HepG2 (cell line): ENCODE results near the gene NRK. TPM values are rescaled to one million over a fixed set of nuclear protein-coding genes. Genes with fewer than 3 reads are reported as not detected.

Experiments used
- ATF5 ChIP-seq: sonication (generic); formaldehyde crosslinking; IDR thresholded peaks from 2 replicates; pipeline ENCODE4 v1.4.0; 2020; ENCODE audit warnings: mild to moderate bottlenecking, low read depth, missing genetic modification reagents
- ATF6 ChIP-seq: sonication (generic); formaldehyde crosslinking; conservative IDR thresholded peaks from 2 replicates; pipeline ENCODE4 v1.4.0; 2020; ENCODE audit warnings: missing genetic modification reagents
- ATRX ChIP-seq: sonication (generic); formaldehyde crosslinking; IDR thresholded peaks from 2 replicates; pipeline ENCODE4 v1.4.0; 2020; ENCODE audit warnings: missing genetic modification reagents, borderline replicate concordance
- CENPBD1 ChIP-seq: sonication (generic); formaldehyde crosslinking; IDR thresholded peaks from 2 replicates; pipeline ENCODE4 v1.8.0; 2022; ENCODE audit warnings: missing genetic modification reagents, low read depth, mild to moderate bottlenecking, borderline replicate concordance
- EEA1 ChIP-seq: sonication (generic); formaldehyde crosslinking; IDR thresholded peaks from 2 replicates; pipeline ENCODE4 v1.5.1; 2020; ENCODE audit warnings: mild to moderate bottlenecking, missing genetic modification reagents, borderline replicate concordance
- FOXA3 ChIP-seq: IDR thresholded peaks from 2 replicates; pipeline ENCODE4 v1.6.1; 2016; ENCODE audit warnings: missing genetic modification reagents, missing compliant biosample characterization
- GLMP ChIP-seq: sonication (generic); formaldehyde crosslinking; IDR thresholded peaks from 2 replicates; pipeline ENCODE4 v1.9.0; 2021; ENCODE audit warnings: missing genetic modification reagents, mild to moderate bottlenecking, borderline replicate concordance
- HINFP ChIP-seq: sonication (generic); formaldehyde crosslinking; IDR thresholded peaks from 2 replicates; pipeline ENCODE4 v1.4.0; 2020; ENCODE audit warnings: low read depth, mild to moderate bottlenecking, missing genetic modification reagents
- HOXA9 ChIP-seq: sonication (generic); formaldehyde crosslinking; IDR thresholded peaks from 2 replicates; pipeline ENCODE4 v1.8.1; 2022; ENCODE audit warnings: missing genetic modification reagents, mild to moderate bottlenecking, moderate library complexity, borderline replicate concordance
- KDM3A ChIP-seq: IDR thresholded peaks from 2 replicates; pipeline ENCODE4 v1.6.1; 2018; ENCODE audit warnings: low read depth, missing compliant biosample characterization
- MEF2D ChIP-seq: sonication (generic); formaldehyde crosslinking; IDR thresholded peaks from 2 replicates; pipeline ENCODE4 v1.5.1; 2020; ENCODE audit warnings: mild to moderate bottlenecking, missing genetic modification reagents
- TFE3 ChIP-seq: IDR thresholded peaks from 2 replicates; pipeline ENCODE4 v1.6.1; 2016
- ZNF17 ChIP-seq: sonication (generic); formaldehyde crosslinking; IDR thresholded peaks from 2 replicates; pipeline ENCODE4 v1.5.0; 2020; ENCODE audit warnings: mild to moderate bottlenecking, missing genetic modification reagents
- ZNF180 ChIP-seq: sonication (generic); formaldehyde crosslinking; IDR thresholded peaks from 2 replicates; pipeline ENCODE4 v1.4.0; 2020; ENCODE audit warnings: low read depth, missing genetic modification reagents, borderline replicate concordance
- ZNF225 ChIP-seq: sonication (generic); formaldehyde crosslinking; IDR thresholded peaks from 2 replicates; pipeline ENCODE4 v1.4.0; 2020; ENCODE audit warnings: mild to moderate bottlenecking, missing genetic modification reagents
- ZNF253 ChIP-seq: sonication (generic); formaldehyde crosslinking; IDR thresholded peaks from 2 replicates; pipeline ENCODE4 v1.8.0; 2022; ENCODE audit warnings: mild to moderate bottlenecking, missing genetic modification reagents, borderline replicate concordance
- ZNF33B ChIP-seq: sonication (generic); formaldehyde crosslinking; IDR thresholded peaks from 2 replicates; pipeline ENCODE4 v1.5.1; 2020; ENCODE audit warnings: mild to moderate bottlenecking, missing genetic modification reagents
- ZNF570 ChIP-seq: sonication (generic); formaldehyde crosslinking; IDR thresholded peaks from 2 replicates; pipeline ENCODE4 v1.4.0; 2020; ENCODE audit warnings: mild to moderate bottlenecking, missing genetic modification reagents, borderline replicate concordance
- polyA plus RNA-seq, 8 experiments: library from polyadenylated mRNA; depleted of rRNA in 3 of 8; stranded (reverse) in 7 of 8; unstranded in 1 of 8; fragments of >200 nt; fragmentation: Illumina TruSeq in 4 of 8; extraction: Trizol in 4 of 8; gene quantifications; 2 replicates each; pipeline versions ENCODE4 v1.2.1 to v1.2.3, GENCODE V29; 2011 to 2016; ENCODE audit warnings: low read depth in 4 of 8, missing spikeins in 1 of 8, mixed read lengths in 1 of 8; ENCODE audit not compliant: insufficient read depth in 1 of 8
- total RNA-seq, 5 experiments: library from RNA; depleted of rRNA; stranded (reverse); fragments of >200 nt; fragmentation: Illumina TruSeq; extraction: Trizol; gene quantifications; 2 replicates each; pipeline ENCODE4 v1.2.3, GENCODE V29; 2016; ENCODE audit warnings: low read depth in 1 of 5

The NRK gene
- total and polyA plus RNA-seq, 2 of the 13 experiments (the other 11 are each of a cell fraction or from before 2014, with no cell fraction given) = not detected

GRCh38 chrX:106007815-106008214 lies 185.5 kb downstream of the NRK start (continued):
- TF ChIP-seq MEF2D (CRISPR knock-in tag) = peak; percentile 58; the same call in 1 of the 2 replicates
- peak; percentile 44; the same call in 1 of the 2 replicates for TF ChIP-seq KDM3A (CRISPR knock-in tag)
- TF ChIP-seq FOXA3 = no peak; the same call in none of the 2 replicates
- no peak for TF ChIP-seq CENPBD1 (CRISPR knock-in tag)
- no peak for TF ChIP-seq ZNF253 (CRISPR knock-in tag)
- no peak for TF ChIP-seq HINFP (CRISPR knock-in tag)
- 0 out of 2 replicates have a peak, but pooled peaks have one; percentile 11 for TF ChIP-seq TFE3
- TF ChIP-seq ZNF180 = no peak
- no peak for TF ChIP-seq EEA1 (CRISPR knock-in tag)
- no peak for TF ChIP-seq ZNF225
- no peak for TF ChIP-seq GLMP
- TF ChIP-seq HOXA9 = no peak
- TF ChIP-seq ZNF33B (CRISPR knock-in tag) = no peak
- TF ChIP-seq ZNF17 (CRISPR knock-in tag) = no peak
- no peak for TF ChIP-seq ATF5 (CRISPR knock-in tag)
- TF ChIP-seq ZNF570 (CRISPR knock-in tag) = no peak
- TF ChIP-seq ATF6 (CRISPR knock-in tag) = no peak
- TF ChIP-seq ATRX (CRISPR knock-in tag) = no peak
